ENCODE measurements around the gene MRPL43.

The MRPL43 gene

GRCh38 chr10:100966887-100967286, 20.4 kb downstream of the MRPL43 start:
- DNase-seq (ENCODE audit: low read depth) = no peak

DNA sequence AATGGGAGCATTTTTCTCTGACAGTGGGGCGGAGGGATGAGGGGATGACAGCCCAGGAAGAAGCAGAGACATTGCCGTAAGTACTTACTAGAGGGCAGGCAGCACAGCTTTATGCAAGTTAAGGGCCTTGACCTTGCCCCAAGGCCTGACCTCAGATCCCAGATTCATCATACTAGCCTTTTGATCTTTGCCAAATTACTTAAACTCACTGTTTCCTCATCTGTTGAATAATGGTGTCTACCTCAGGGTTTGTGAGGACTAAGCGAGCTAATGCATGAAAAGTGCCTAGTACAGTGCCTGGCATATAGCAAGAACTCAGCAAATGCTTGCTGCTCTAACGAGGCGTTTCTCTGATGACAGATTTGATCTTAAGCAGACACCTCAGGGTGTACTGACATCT, 21.5 kb downstream of the MRPL43 start:
- no peak for DNase-seq (ENCODE audit: low read depth)

GRCh38 chr10:100963826-100964225, 23.5 kb downstream of the MRPL43 start:
- no peak for DNase-seq (ENCODE audit: low read depth)

- no peak for DNase-seq (ENCODE audit: low read depth)
These were observed 24.8 kb downstream of the MRPL43 start for GRCh38 chr10:100962351-100963080.

DNA sequence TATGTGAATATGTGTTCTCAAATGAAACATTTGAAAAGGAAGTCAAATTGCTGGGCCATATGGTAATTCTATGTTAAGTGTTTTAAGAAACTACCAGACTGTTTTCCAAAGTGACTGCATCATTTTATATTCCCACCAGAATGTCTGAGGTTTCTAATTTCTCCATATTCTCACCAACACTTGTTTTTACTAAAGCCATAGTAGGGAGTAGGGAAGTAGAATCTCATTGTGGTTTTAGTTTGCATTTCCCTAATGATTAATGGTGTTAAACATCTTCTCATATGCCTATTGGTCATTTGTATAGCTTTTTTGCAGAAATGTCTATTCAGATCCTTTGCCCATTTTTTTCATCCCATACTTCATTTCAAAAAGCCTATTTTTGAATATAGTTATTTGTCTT, 27.0 kb downstream of the MRPL43 start:
- no peak for DNase-seq (ENCODE audit: low read depth)

- DNase-seq (ENCODE audit: low read depth) = no peak
These were observed 38.4 kb downstream of the MRPL43 start for GRCh38 chr10:100948916-100949315.

DNA sequence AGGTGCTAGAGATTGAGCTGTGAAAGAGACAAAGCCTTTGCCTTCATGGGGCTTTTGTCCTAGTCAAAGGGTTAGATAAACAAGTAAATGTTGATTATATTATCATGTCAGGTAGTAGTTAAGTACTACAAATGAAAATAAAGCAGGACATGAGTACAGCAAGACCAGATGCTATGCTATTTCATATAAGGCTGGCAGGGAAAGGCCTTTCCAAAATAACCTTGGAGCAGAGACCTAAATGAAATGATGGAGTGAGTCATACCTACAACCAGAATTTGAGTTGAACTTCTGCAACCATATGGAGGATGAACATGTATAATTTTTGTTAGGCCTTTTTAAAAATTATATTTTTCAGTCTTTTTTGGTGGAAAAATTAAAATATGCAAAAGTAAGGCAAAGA, 41.5 kb downstream of the MRPL43 start:
- no peak for DNase-seq (ENCODE audit: low read depth)

DNA sequence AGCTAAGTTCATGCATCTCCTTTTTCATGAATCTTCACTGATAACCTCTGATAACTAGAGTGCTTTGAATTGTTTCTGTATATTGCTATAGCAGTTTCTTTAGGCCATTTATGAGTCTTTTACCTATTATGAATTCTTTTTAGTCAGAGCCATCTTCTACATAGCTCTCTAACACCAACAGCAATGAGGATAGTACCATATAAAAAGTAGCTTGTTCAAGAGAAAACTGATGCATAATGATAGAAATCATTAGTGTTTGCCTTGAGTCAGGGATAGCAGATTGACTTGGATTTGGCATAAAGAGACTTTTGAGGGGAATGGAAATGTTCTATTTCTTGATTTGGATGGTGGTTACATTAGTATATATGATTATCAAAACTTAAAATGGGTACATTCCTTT, 43.8 kb downstream of the MRPL43 start:
- no peak for DNase-seq (ENCODE audit: low read depth)

GRCh38 chr10:100942229-100942628, 45.1 kb downstream of the MRPL43 start:
- DNase-seq (ENCODE audit: low read depth) = no peak

DNA sequence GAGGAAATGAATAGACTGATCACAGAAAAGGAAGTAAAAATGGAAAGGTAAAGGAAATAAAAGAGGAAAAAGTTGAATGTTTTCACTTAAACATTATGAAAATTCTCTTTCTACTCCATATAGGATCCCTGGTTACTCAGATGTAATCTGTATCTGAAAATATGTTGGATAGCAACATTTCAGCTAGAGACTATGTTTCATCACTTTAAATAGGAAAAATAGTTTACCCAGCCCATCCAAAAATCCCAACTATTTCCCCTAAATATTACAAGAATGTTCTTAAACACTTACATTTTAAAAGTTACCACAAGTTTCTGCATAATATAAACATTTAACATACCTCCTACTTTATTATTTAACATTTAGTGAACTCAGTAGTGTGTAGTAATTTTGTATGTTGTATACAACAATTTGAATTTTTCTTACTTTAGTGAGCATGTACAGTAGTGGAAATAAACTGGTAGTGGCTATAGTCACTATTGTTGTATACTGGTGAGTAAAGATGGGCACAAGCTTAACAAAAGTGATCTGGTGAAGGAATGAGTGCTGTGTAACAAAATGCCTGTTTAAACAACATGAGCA, 47.4 kb downstream of the MRPL43 start:
- DNase-seq (ENCODE audit: low read depth) = no peak

Measured in stimulated activated CD8-positive, alpha-beta memory T cell treated with anti-CD3 and anti-CD28 coated beads, Interleukin-15, amount 100 ng/mL, for 1 hour (primary cell).